ENCODE results near the gene ANO1.

DNA sequence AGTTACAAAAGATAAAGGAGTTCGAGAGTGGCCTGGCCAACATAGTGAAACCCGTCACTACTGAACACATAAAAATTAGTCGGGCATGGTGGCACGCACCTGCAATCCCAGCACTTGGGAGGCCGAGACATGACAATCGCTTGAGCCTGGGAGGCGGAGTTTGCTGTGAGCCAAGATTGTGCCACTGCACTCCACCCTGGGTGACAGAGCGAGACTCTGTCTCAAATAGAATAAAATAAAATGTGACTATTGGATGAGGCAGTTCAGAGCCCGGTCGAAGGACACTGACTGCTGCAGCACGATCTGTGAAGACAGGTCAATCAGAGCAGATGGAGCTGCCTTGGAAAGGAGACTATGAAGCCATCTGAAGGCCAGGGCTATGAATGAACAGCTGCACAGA, 37.7 kb upstream of the ANO1 start:
- TF ChIP-seq, protein P1, sequence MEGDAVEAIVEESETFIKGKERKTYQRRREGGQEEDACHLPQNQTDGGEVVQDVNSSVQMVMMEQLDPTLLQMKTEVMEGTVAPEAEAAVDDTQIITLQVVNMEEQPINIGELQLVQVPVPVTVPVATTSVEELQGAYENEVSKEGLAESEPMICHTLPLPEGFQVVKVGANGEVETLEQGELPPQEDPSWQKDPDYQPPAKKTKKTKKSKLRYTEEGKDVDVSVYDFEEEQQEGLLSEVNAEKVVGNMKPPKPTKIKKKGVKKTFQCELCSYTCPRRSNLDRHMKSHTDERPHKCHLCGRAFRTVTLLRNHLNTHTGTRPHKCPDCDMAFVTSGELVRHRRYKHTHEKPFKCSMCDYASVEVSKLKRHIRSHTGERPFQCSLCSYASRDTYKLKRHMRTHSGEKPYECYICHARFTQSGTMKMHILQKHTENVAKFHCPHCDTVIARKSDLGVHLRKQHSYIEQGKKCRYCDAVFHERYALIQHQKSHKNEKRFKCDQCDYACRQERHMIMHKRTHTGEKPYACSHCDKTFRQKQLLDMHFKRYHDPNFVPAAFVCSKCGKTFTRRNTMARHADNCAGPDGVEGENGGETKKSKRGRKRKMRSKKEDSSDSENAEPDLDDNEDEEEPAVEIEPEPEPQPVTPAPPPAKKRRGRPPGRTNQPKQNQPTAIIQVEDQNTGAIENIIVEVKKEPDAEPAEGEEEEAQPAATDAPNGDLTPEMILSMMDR (conservative IDR thresholded peaks at IDR 0.05) = no peak
- TF ChIP-seq ZFX (IDR thresholded peaks at IDR 0.05) = no peak
